HG03378 (cell line): ENCODE data around the gene MCM6.
"Not testable (repeated sequence)": the region's sequence is repeated elsewhere in the genome, so short reads cannot be mapped to it uniquely, and the experiment has no call there.

Source experiments
- ATAC-seq: cut with Tn5 transposase; IDR thresholded peaks from one replicate; pipeline ENCODE4 v1.9.1; 2021; ENCODE audit warnings: mild to moderate bottlenecking, moderate library complexity; ENCODE audit not compliant: unreplicated experiment

The MCM6 gene

GRCh38 chr2:135822855-135823254 lies 53.4 kb downstream of the MCM6 start:
- no peak for ATAC-seq

- ATAC-seq, result no peak
Measured at GRCh38 chr2:135821190-135821589, 55.1 kb downstream of the MCM6 start.

- peak; percentile 92 for ATAC-seq
Measured at GRCh38 chr2:135820003-135820618, 56.1 kb downstream of the MCM6 start.

GRCh38 chr2:135818937-135819610 lies 57.2 kb downstream of the MCM6 start:
- ATAC-seq, result no peak

GRCh38 chr2:135817951-135818350 lies 58.3 kb downstream of the MCM6 start:
- no peak for ATAC-seq

GRCh38 chr2:135817466-135817865 lies 58.8 kb downstream of the MCM6 start:
- no peak for ATAC-seq

GRCh38 chr2:135815269-135815668 lies 61.0 kb downstream of the MCM6 start:
- no peak for ATAC-seq

- no peak for ATAC-seq
Measured at GRCh38 chr2:135812907-135813511, 63.2 kb downstream of the MCM6 start.

GRCh38 chr2:135807874-135808273 lies 68.4 kb downstream of the MCM6 start:
- not testable (repeated sequence) for ATAC-seq

- no peak for ATAC-seq
Measured at GRCh38 chr2:135803278-135803677, 73.0 kb downstream of the MCM6 start.

GRCh38 chr2:135802350-135802749 lies 73.9 kb downstream of the MCM6 start:
- no peak for ATAC-seq

- no peak for ATAC-seq
Measured at GRCh38 chr2:135800513-135801460, 75.5 kb downstream of the MCM6 start.

GRCh38 chr2:135799738-135800137 lies 76.5 kb downstream of the MCM6 start:
- no peak for ATAC-seq

GRCh38 chr2:135798762-135799161 lies 77.5 kb downstream of the MCM6 start:
- no peak for ATAC-seq

- no peak for ATAC-seq
Measured at GRCh38 chr2:135798275-135798705, 78.0 kb downstream of the MCM6 start.

GRCh38 chr2:135797497-135798274 lies 78.6 kb downstream of the MCM6 start:
- peak; percentile 73 for ATAC-seq

- ATAC-seq, result no peak
Measured at GRCh38 chr2:135796606-135797005, 79.6 kb downstream of the MCM6 start.

GRCh38 chr2:135795641-135796040 lies 80.6 kb downstream of the MCM6 start:
- not testable (repeated sequence) for ATAC-seq

GRCh38 chr2:135792401-135793150 lies 83.7 kb downstream of the MCM6 start:
- ATAC-seq, result no peak
